Hematopoietic multipotent progenitor cell (in vitro differentiated cells): ENCODE data around the gene HLA-DMB. TPM values are rescaled to one million over a fixed set of nuclear protein-coding genes. Genes with fewer than 3 reads are reported as not detected.
A peak's percentile ranks its signal among the peaks of the same experiment; 100 is the strongest.

ENCODE experiments used
- DNase-seq, 3 donors: peaks; one replicate each; pipeline ENCODE4 v3.0.0-alpha.2; 2011 to 2015; ENCODE audit warnings: low read depth in 2 of 3, low spot score in 2 of 3
- total RNA-seq: library from RNA; depleted of rRNA; stranded (reverse); fragments of >200 nt; gene quantifications from one replicate; pipeline ENCODE4 v1.2.3, GENCODE V29; 2012

Gene HLA-DMB
- total RNA-seq, result 71.6 TPM

DNA sequence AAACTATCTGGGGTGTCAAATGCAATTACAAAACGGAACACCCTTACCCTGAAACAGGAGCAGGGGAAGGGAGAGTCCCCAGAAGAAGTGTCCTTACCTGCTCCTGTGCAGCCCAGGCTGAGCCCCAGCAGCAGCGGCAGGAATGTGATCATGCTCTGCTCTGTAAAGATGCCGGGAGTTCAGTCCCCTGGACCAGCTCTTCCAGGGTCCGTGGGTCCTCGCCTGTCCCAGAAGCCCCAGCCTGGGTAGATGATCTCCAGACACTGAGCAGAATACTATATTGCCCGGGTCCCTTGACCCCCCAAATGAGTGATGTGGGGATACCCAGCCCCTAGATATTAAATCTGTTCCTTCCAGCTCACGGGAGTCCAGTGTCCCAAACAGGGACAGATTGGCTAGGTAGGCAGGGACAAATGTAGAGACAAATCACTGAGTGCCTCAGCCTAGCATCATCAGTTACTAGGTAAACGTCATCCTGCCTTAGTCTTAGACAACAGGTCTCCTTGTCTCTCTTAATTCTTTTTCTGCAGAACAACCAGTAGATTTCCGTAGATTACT, at the start of gene HLA-DMB:
TSS of gene HLA-DMB (minus strand) at position 373 of the 558 bp plus-strand sequence. CDS start at position 152, 221 bp downstream.
- peak; percentile 45 to 87 (median 80) for DNase-seq

DNA sequence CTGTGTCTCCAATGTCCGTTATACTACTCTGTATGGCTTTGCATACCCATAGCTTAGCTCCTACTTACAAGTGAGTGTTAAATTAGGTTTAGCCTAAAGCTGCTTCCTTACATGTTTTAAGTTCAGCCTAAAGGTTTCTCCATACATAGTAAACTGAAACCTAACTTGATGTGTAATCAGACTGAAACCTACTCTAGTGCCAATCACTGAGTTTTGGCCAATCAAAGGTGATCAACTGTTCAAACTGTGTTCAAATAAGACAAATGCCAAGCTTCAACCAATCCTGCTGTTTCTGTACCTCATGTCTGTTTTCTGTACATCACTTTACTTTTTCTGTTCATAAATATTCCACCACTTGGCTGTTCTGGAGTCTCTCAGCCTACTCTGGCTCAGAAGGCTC, 48.5 kb upstream of the HLA-DMB start:
- no peak for DNase-seq

- DNase-seq, result peak; percentile 79 to 94 (median 89)
Observed at GRCh38 chr6:32984622-32985389, 44.0 kb upstream of the HLA-DMB start.

DNA sequence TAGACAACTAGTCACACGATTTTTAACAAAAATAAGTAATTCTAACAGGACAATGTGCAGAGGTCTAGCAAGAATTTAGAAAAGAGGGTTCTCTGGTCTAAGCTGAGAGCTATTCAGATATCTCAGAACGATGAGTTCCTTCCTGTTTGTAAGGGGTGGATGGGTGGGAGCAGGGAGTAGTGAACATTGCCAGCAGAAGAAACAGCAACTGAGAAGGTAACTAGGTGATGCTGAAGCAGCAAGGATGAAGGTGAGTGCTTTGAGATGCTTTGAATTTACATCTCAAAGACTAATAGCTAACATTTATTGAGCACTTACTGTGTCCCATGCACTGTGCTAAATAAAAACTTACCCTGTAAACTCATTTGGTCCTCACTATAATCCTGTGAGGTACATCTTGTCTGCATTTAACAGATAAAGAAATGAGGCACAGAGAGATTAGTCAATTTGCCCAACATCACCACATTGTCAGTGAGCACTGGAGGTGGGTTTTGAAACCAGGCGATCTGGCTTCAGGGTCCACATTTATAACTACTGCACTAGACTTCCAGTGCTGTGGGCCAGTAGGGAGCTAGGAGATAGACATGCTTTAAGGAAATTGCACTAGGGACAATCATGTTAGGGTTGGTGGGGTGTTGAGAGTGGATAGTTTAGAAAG, 43.3 kb upstream of the HLA-DMB start:
- no peak for DNase-seq

- DNase-seq, result no peak
Observed at GRCh38 chr6:32983493-32983848, 42.6 kb upstream of the HLA-DMB start.

- no peak for DNase-seq
Observed at GRCh38 chr6:32982702-32983492, 42.1 kb upstream of the HLA-DMB start.

DNA sequence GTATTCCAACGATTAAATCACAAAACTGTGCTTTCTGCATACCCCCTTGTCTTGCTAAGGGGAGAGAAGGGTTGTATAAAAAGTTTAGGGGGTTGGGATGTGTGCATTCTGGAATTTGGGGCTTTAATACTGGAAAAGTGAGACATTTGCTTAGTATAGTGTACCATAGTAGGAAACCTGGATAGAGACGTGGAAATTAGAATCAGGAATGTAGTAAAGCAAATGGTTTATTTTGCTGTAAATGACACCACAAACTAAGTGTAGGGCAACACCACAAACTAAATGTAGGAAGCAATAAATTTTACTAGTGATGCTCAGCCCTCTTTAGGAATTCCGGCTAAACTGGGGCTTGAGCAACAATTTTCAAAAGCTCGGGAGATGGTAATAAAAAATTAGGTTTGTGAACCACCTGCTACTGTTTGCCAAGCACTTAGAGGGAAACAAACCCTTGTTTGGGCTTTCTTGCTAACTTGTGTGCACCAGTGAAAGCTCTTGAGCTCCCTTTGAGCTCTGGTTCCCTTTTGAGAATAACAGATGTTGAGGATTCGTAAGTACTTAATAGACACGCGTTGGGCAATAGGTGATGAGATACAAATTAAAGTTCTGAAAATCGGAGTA, 41.4 kb upstream of the HLA-DMB start:
- no peak for DNase-seq

DNA sequence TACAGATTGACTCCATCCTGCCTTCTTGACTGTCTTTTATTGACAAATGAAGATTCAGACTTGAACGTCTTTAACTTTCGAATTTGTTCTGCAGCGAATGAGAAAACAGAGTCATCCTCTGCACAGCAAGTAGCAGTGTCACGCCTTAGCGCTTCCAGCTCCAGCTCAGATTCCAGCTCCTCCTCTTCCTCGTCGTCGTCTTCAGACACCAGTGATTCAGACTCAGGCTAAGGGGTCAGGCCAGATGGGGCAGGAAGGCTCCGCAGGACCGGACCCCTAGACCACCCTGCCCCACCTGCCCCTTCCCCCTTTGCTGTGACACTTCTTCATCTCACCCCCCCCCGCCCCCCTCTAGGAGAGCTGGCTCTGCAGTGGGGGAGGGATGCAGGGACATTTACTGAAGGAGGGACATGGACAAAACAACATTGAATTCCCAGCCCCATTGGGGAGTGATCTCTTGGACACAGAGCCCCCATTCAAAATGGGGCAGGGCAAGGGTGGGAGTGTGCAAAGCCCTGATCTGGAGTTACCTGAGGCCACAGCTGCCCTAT, 39.7 kb upstream of the HLA-DMB start:
- no peak for DNase-seq

DNA sequence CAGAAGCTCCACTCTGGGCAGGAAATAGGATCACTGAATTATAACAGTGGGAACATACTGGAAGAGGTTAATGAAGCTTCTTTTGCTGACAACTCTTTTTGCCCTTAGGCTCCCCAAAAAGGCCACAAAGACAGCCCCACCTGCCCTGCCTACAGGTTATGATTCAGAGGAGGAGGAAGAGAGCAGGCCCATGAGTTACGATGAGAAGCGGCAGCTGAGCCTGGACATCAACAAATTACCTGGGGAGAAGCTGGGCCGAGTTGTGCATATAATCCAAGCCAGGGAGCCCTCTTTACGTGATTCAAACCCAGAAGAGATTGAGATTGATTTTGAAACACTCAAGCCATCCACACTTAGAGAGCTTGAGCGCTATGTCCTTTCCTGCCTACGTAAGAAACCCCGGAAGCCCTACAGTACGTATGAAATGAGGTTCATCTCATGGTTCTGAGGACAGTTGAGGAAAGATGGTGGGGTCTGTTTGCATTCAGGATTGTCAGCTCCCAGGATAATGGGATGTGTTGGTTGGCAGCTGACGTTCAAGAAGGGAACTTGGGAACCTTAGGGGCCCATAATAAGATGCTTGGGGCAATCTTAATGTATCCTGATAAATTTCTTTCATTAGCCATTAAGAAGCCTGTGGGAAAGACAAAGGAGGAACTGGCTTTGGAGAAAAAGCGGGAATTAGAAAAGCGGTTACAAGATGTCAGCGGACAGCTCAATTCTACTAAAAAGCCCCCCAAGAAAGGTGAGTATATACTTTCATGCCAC, 39.1 kb upstream of the HLA-DMB start:
- no peak for DNase-seq

- DNase-seq, result no peak
Observed at GRCh38 chr6:32977953-32978324, 37.1 kb upstream of the HLA-DMB start.

DNA sequence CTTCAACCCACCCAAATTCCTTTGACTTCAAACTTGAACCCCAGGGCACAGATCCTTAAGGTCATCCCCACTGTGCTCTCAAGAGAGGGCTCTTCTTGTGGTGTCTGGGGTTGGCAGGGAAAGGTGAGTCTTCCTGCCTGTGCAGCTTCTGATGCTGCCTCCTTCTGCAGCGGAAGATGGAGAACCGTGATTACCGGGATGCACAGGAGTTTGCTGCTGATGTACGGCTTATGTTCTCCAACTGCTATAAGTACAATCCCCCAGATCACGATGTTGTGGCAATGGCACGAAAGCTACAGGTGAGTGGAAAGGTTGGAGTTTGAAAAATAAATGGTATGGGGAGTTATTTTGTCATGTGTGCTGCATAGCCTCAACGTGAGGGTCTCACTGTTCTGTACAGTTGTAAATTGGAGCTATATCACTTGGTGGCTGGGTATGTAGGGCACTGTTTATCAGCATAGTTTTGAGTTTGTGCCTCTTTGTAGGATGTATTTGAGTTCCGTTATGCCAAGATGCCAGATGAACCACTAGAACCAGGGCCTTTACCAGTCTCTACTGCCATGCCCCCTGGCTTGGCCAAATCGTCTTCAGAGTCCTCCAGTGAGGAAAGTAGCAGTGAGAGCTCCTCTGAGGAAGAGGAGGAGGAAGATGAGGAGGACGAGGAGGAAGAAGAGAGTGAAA, 36.6 kb upstream of the HLA-DMB start:
- DNase-seq, result no peak

DNA sequence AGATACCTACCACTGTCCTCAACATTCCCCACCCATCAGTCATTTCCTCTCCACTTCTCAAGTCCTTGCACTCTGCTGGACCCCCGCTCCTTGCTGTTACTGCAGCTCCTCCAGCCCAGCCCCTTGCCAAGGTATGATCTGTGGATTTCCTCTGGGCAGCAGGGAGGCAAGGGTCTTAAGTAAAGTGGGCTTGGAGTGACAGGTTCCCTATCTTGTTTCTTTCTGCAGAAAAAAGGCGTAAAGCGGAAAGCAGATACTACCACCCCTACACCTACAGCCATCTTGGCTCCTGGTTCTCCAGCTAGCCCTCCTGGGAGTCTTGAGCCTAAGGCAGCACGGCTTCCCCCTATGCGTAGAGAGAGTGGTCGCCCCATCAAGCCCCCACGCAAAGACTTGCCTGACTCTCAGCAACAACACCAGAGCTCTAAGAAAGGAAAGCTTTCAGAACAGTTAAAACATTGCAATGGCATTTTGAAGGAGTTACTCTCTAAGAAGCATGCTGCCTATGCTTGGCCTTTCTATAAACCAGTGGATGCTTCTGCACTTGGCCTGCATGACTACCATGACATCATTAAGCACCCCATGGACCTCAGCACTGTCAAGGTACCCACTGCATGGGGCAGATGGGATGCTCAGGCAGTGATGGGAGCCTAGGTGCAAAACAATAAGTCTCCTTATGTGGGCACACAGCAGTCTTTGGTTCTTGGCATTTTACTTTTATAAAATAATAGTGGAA, 35.7 kb upstream of the HLA-DMB start:
- DNase-seq, result no peak

GRCh38 chr6:32975886-32976285, 35.1 kb upstream of the HLA-DMB start:
- DNase-seq, result no peak

DNA sequence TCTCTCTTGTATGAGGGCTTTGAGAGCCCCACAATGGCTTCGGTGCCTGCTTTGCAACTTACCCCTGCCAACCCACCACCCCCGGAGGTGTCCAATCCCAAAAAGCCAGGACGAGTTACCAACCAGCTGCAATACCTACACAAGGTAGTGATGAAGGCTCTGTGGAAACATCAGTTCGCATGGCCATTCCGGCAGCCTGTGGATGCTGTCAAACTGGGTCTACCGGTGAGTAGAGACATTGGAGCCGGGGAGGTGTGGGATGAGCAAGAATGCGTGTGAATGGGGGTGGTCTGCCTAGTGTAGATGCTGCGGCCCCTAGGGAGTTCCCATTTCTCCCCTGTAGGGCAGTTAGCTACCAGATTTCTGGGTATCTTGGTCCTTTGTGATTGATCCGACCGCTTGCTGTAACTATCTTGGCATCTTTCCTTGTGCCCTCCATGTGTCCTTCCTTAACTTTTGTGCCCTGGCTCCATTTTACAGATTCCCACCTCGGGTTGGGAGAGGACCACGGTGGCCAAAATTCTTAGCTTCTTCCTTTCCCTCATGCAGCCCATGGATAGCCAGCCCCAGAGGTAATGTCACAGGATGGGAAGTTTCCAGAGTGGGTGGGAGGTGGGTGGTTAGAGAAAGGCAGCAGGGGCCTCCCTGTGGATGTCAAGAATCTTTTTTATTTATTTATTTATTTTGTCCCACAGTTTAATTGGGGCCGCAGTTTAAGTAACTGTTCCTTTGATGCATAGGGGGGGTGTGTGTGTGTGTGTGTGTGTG, 33.9 kb upstream of the HLA-DMB start:
- DNase-seq, result no peak

DNA sequence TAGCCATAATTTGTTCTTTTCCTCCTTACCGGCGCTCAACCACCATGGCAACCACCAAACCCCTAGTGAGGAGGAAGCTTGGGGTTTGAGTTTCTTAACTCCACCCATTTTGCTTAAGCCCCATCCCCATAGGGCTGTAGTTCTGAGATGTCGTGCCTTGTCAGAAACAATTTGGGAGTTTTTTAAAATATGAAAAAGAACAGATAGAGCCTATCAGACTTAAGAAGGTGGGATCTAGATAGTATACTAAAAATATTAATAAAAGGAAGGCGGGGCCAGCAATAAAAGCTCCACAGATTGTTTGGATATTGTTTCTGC, 33.1 kb upstream of the HLA-DMB start:
- DNase-seq, result peak in 2 of 3 donors; percentile 46 to 63

DNA sequence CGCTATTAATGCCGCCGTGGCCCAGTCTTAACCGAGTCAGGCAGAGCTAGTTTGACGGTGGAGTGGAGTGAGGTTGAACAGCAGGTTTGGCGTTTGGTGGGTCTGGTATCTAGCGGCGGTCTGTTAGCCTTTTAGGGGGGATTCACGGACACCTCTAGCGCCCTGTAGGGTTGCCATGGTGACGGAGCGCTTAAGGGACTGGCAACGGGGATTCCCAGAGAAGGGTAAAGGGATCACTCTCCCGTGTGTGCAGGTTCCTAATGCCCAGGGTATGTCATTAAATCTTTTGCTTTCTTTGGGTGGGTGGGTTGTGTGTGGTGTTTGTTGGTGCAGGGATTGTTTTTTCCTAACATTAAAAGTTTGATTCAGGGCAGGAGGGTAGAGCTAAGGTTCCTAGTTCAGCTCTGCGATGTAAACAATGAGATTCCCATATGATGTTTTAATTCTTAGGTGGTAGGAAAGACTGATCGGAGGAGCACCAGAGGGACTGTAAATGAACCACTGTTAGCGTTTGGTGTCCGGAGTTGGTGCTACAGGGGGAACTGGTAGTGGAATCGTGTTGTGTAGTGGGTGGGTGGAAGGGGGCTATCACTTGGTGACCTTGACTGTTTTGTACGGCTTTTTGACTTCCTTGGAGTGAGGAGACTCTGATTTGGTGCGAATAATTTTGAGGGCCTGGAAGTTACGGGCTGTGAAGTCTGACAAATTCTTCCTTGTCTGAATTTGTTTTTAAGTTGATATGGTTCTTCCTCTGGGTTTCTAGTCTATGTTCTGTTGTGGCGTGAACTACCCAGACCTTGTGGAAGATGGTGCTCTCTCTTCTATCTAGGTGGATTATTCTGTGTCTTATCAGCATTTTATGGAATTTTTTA, 32.6 kb upstream of the HLA-DMB start:
- DNase-seq, result peak in 2 of 3 donors; percentile 54 to 57
